Measurements from ENCODE around the gene USP26. TPM values are rescaled to one million over a fixed set of nuclear protein-coding genes. Genes with fewer than 3 reads are reported as not detected.

Gene USP26
- total and polyA plus RNA-seq, 2 experiments from 2014 or later = not detected

GRCh38 chrX:133134282-133134681 is 37.4 kb upstream of the USP26 start:
- no peak for TF ChIP-seq CTCF (conservative IDR thresholded peaks at IDR 0.05; ENCODE audit: low read depth in 2 of 2)
- no peak for TF ChIP-seq CREB1 (CRISPR knock-in tag; IDR thresholded peaks at IDR 0.05; ENCODE audit: low read depth)
- no peak for TF ChIP-seq ZNF331 (CRISPR knock-in tag; IDR thresholded peaks at IDR 0.05; ENCODE audit: low read depth)
- no peak for TF ChIP-seq JUNB (IDR thresholded peaks at IDR 0.05; ENCODE audit: unreplicated experiment)
- H3K4me2 ChIP-seq = no peak overlapping the region
- Mint-ChIP-seq H3K36me3 (ENCODE audit: low read depth) (no peaks in the 10 kb centered on the region), H3K4me3 (no peak overlapping the region), H3K27ac (no peak overlapping the region), H3K9me3 (no peaks in the 10 kb centered on the region), H3K27me3 (ENCODE audit: insufficient read depth, low read depth, poor library complexity) (no peaks in the 10 kb centered on the region), H3K4me1 (no peaks in the 10 kb centered on the region; the same call in 2 of the 3 replicates)
- no peak for DNase-seq (ENCODE audit: low spot score)
- no peaks in the 10 kb centered on the region for H3K27me3 ChIP-seq (ENCODE audit: insufficient read depth)
- no peaks in the 10 kb centered on the region for H3K79me2 ChIP-seq (replicated peaks; ENCODE audit: insufficient read depth)
- no peak for ATAC-seq
- H3K9me2 ChIP-seq (ENCODE audit: insufficient read depth) = no peaks in the 10 kb centered on the region
- no peak overlapping the region for H2AFZ ChIP-seq
- H3K4me3 ChIP-seq = no peak overlapping the region
- no peaks in the 10 kb centered on the region for H3K36me3 ChIP-seq (ENCODE audit: insufficient read depth)
- no peaks in the 10 kb centered on the region for H4K20me1 ChIP-seq (replicated peaks; ENCODE audit: insufficient read depth)
- no peak overlapping the region for H3K27ac ChIP-seq (ENCODE audit: low read depth)
- H3K4me1 ChIP-seq (ENCODE audit: insufficient read depth) = no peaks in the 10 kb centered on the region
- H3F3A ChIP-seq (replicated peaks; ENCODE audit: low read depth) = no peaks in the 10 kb centered on the region

- peaks cover 5% of the 10 kb centered on the region for H3K4me1 ChIP-seq (ENCODE audit: insufficient read depth)
- H3K36me3 Mint-ChIP-seq (ENCODE audit: low read depth) = no peaks in the 10 kb centered on the region
- no peak overlapping the region for H3K4me3 Mint-ChIP-seq
- no peak for TF ChIP-seq JUNB (IDR thresholded peaks at IDR 0.05; ENCODE audit: unreplicated experiment)
- TF ChIP-seq POLR2AphosphoS5 (IDR thresholded peaks at IDR 0.05; ENCODE audit: low read depth) = no peak
- no peak for TF ChIP-seq REST (IDR thresholded peaks at IDR 0.05; ENCODE audit: unreplicated experiment)
- TF ChIP-seq ETS1 (IDR thresholded peaks at IDR 0.05) = no peak
- TF ChIP-seq ZNF462 (CRISPR knock-in tag; IDR thresholded peaks at IDR 0.05) = no peak
- TF ChIP-seq ZNF331 (CRISPR knock-in tag; IDR thresholded peaks at IDR 0.05; ENCODE audit: low read depth) = no peak
Observed at GRCh38 chrX:133120406-133120805, 23.5 kb upstream of the USP26 start.

More at GRCh38 chrX:133120406-133120805, 23.5 kb upstream of the USP26 start:
- no peaks in the 10 kb centered on the region for H3K9me3 Mint-ChIP-seq
- DNase-seq (ENCODE audit: low spot score) = no peak
- peaks cover 12% of the 10 kb centered on the region; the same call in 2 of the 3 replicates for H3K4me1 Mint-ChIP-seq
- no peaks in the 10 kb centered on the region for H3K36me3 ChIP-seq (ENCODE audit: insufficient read depth)
- no peaks in the 10 kb centered on the region for H3K79me2 ChIP-seq (replicated peaks; ENCODE audit: insufficient read depth)
- no peak overlapping the region for H3K27ac Mint-ChIP-seq
- no peak overlapping the region for H3K27ac ChIP-seq (ENCODE audit: low read depth)
- H4K20me1 ChIP-seq (replicated peaks; ENCODE audit: insufficient read depth) = no peaks in the 10 kb centered on the region
- no peak for ATAC-seq
- H3K27me3 Mint-ChIP-seq (ENCODE audit: insufficient read depth, low read depth, poor library complexity) = peaks cover 1% of the 10 kb centered on the region
- H3K4me2 ChIP-seq = no peak overlapping the region
- H3K27me3 ChIP-seq (ENCODE audit: insufficient read depth) = no peaks in the 10 kb centered on the region
- H2AFZ ChIP-seq = no peak overlapping the region
- H3K4me3 ChIP-seq = no peak overlapping the region
- no peaks in the 10 kb centered on the region for H3F3A ChIP-seq (replicated peaks; ENCODE audit: low read depth)
- no peaks in the 10 kb centered on the region for H3K9me2 ChIP-seq (ENCODE audit: insufficient read depth)

Data from GM23338 (cell line).